C4-2B (cell line): ENCODE measurements around the gene LRRN4.

Experiments used
- CTCF ChIP-seq: fragments of 450-650 bp; conservative IDR thresholded peaks from 2 replicates; pipeline ENCODE4 v1.5.1; 2017; ENCODE audit warnings: mild to moderate bottlenecking
- ZFX ChIP-seq: fragments of 450-650 bp; IDR thresholded peaks from 2 replicates; pipeline ENCODE4 v1.6.1; 2017

GRCh38 chr20:6000871-6001270 is 53.0 kb downstream of the LRRN4 start:
- TF ChIP-seq CTCF (no peak), ZFX (no peak)
